HG02642 (cell line): Measurements from ENCODE around the gene MDFIC.

Experiments
- ATAC-seq: cut with Tn5 transposase; IDR thresholded peaks from one replicate; pipeline ENCODE4 v1.9.1; 2021; ENCODE audit warnings: mild to moderate bottlenecking; ENCODE audit not compliant: unreplicated experiment, poor library complexity

MDFIC gene

DNA sequence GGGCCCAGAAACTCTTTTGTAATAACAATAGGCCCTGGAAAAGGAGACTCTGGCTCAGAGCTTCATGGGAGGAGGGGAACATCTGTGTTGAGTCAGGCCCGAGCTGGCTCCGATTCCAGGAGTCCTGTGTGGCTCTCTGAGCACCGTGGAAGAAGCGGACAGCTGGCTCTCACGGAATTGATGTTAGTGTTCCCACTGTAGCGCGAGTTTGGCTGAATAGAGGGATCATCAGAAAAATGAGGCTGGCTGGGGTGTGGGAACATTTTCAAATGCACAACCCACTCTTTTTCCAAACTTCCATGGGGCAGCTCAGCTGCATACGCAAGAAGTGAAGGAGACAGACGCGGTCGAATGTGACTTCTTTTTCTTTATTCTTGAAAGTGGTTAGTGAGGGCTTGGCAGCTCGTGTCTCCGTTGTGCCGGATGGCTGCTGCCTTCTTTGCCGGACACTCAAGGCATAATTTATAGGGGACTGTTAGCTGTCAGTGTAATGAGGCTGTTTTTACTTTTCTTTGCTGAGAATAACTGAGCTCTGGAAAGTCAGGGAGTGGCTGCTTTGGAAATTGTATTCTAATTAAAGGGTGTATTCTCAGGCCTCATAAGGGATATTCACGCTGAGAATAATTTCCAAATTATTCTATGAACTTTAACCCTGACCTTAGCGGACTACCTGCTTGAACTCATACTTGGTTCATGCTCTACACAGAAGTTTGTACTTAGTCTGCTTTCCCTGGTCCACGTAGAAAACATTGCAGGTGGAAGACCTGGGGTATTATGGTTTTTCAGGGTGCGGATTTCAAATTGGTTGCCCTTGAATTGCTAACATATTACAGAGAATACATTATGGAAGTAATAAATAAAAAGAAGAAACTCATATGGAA is 23.1 kb downstream of the MDFIC start:
- ATAC-seq = no peak

DNA sequence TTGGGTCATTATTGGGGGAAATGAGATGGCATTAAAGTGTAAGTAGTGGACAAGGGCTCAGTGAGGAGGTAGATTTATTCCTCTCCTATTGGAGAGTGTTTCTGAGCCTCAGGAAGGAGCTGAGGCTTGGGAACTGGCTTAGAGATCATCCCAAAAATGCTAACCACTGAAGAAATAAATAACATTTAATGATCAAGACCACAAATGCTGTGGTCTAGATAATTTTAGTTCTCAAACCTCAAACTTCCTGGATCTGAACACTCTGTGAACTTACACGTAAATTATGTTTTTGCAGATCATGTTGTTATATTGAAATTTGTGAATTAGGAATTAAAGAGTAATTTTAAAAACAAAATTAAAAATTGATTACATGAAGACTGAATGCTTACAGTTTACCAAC is 27.3 kb downstream of the MDFIC start:
- no peak for ATAC-seq

DNA sequence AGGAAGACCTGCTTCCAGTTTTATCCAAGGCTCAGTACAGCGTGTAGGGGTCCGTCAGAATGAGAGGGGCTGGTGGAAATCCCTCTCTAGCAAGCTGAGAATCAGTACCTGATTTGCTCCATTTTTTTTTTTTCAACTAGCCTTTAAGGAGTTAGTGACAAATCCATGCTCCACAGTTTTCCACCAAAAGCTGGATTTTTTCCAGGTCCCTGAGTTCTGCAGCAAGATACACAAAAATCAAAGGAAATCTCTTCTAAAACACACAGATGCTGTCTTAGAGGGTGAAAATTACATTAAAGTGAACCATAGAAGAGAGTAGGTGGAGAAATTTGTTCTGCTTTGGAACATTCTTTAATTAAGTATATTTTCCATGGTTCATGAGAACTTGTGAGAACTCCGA is 30.4 kb downstream of the MDFIC start:
- ATAC-seq = no peak

DNA sequence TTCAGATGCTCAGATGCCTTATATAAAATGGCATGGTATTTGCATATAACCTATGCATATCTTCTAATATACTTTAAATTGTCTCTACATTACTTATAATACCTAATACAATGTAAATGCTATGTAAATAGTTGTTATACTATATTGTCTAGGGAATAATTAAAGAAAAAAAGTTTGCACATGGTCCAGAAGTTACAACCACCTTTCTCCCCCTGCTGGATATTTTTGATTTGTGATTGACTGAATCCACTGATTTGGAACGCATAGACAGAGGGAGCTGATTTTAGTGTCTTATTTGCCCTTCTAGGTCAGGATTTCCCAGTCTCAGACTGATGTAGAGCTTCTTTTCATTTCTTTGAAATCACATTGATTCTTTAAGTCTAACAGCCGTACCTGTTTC is 31.8 kb downstream of the MDFIC start:
- ATAC-seq = no peak

DNA sequence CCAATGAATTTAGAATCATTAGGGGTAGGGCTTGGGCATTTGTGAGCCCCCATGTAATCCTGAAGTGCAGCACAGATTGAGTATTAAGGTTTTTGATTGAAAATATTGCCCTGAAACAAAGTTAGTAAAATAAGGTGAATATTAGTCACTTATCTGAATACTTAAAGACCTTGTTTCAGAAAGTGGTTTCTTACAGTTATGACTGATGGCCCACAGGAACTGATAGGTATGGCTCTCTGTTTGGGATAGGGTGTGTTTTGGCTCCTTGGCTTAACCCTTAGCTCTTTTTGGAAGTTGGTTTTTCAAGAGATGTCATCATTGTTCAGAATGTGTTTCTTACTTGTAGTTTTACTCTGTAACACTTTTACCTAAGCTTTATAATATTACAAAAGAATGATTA is 34.8 kb downstream of the MDFIC start:
- peak; percentile 49 for ATAC-seq

DNA sequence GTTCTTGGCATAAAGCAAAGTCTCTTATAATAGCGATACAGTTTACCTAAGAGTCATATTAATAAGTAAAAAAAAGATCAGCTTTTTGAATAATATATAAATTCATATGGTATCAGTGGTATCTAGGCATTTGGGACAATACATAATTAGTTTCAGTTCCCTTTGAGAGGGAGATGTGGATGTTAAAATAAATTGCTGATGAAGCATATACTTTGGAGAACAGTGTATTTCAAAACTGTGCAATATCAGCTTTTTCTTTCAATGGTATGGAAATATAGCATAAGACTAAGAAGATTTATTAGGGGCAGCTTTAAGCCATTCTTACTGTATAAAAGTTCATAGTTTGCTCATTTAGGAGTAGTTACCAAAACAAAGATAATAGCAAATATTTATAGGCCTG is 35.5 kb downstream of the MDFIC start:
- ATAC-seq = no peak

DNA sequence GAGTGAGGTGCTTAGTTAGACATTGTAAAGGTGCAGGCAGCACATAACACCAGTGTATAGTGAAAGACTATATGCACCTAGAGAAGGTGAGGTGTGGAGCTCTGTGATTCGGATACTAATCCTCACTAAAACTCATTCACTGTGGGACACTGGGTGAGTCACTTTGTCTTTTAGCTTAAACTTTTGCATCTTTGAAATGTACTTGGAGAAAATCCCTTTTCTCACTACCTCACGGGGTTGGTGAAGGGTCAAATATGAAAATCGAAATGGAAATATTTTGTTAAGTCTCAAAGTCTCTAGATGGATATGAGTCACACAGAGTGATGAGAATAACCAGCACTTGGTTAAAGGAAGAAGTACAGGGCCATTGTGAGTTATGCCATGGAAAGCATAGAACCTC is 38.0 kb downstream of the MDFIC start:
- ATAC-seq = peak; percentile 83

DNA sequence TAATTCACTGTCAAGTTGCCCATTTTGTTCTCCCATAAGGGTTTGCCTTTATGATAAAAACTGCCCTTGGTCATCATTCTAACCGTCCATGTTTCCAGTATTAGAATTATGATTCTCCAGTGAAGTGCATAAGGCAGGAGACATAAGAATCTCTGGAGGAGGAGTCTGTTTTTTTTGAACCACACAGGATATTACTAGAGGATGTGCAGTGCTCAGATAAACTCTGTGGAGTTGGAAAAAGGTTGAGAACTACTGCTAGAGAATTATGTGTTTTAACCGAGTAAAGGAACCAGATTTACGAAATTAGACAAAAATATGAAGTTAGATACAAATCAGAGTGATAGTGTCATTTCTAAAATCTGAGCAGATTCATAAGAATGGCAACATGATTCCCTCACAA is 40.5 kb downstream of the MDFIC start:
- no peak for ATAC-seq

DNA sequence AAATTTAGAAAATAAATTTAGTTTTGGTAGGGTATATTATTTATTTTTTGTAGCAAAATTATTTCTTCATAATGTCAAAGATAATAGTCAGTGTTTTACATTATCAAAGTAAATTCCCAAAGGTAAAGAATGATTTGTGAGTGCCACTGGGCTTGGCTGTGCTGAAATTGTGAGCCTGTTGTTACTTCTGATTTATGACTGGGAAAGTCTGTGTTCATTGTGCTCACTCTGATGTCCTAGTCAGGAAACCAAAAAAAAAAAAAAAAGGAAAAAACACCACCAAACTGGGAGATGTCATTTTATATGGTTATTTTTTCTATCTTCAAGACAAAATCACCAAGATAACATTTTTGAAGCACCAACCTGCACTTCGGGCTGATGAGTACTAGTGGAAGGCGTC is 44.3 kb downstream of the MDFIC start:
- ATAC-seq = no peak

DNA sequence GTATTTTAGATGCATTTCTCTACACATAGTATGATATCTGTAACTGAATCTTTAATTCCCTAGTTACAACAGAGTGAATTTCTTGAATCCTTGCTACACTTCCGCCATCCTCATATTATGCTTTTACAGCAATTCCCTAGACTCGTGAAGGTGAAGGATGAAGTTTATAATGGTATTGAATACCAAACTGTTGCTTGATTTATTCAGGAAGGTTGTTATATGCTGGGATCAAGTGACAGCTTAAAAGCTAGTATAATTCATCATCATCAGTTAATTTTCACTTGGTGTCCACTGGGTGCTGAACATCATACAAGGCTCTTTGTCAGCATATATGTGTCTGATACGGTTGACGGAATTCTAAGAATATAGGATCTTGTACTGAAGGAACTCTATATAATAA is 47.2 kb downstream of the MDFIC start:
- ATAC-seq = no peak

DNA sequence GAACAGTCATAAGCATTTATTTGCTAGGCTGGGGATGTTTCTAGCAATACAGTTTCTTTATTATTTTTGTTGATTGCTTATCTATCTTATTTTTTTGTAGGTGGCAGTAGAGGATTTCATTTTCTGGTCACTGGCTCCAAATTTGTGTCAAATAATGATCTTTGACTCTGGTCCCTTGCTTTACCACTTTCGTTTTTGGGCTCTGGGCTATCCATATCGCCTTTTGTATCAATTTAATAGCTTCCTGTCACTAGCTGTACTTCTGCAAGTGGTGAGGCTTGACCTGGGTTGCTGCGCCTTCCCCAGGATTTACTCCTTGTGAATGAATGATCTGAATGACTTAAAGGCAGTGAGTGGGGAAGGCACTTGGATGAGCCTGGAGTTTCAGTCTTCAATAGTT is 48.4 kb downstream of the MDFIC start:
- ATAC-seq = no peak

DNA sequence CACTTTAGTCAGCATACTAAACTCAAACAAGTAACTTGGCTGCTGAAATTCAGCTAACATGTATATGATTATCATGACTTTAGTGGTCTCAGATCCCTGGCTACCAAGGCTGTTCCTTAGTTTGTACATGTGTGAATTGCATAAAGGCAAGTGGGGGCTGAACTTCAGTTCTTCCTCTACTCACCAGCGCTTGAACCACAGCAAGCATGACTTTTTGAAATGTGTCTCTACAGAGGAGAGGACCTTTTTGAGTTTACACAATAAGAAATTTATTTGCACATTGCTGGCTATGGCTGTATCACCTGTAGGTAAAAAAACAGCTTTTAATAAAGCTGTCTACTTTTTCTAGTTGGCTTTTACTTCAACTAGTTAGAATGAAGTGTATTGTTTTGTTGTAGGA is 48.8 kb downstream of the MDFIC start:
- ATAC-seq = no peak

DNA sequence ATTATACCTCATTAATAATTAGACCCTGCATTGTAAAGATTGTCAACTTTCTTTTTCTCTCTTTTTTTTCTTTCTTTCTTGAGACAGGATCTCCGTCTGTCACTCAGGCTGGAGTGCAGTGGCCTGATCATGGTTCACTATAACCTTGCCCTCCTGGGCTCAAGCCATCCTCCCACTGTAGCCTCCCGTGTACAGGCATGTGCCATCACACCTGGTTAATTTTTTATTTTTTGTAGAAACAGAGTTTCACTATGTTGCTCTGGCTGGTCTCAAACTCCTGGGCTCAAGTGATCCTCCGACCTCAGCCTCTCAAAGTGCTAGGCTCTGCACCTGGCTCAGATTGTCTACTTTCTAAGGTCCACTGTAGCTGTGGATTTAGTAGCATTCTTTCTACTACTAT is 50.7 kb downstream of the MDFIC start:
- ATAC-seq = no peak

DNA sequence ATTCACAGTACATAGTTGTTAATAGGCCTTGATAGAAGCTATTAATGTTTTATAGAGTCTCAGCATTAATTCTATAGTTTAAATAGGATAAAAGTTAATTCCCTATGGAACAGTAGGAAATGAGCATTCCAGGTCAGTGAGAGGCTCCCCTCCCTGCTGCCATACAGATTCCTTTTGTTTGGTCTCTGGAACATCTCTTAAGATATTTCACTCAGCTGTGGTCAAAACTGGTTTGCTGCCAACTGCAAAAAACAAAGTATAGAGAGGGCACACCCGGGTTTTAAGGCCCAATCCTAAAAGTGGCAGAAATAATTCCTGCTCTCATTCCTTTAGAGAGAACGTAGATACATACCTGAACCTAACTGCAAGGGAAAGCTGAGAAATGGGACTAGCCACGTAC is 51.3 kb downstream of the MDFIC start:
- ATAC-seq = no peak

DNA sequence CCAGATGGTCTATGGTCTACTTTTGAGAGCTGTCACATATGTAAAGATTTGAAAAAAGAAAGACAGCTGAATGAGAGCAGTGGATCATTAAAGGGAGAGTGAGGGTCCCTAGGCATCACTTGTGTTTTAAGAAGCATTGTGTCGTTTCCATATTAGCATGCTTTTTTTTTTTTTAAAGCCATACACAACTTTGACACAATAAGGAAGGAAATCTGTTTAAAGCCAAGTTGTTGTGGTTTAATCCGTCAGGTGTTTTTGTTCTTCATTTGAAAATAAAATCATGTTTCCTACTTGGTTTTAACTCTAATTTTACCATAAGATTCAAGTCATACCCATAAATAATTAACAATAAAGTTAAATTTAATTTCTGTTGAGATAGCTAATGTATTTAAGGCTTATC is 53.5 kb downstream of the MDFIC start:
- ATAC-seq = no peak

DNA sequence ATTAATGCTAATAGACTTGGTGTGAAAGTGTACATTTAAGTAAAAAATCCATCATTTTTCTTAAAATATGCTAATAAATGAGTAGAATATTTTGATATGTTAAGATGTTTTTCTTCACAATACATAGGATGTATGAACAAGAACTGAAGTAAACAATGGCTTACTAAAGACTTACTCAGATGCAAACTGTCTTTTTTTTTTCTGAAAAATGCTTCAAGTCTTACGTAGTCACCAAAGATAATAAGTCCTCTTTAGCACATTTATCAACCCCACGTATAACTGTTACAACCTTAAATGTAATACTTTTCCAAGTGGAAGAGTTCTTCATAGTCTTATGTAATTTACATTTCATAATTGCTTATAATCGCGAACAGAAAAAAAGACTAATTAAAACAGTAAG is 54.8 kb downstream of the MDFIC start:
- ATAC-seq = no peak

DNA sequence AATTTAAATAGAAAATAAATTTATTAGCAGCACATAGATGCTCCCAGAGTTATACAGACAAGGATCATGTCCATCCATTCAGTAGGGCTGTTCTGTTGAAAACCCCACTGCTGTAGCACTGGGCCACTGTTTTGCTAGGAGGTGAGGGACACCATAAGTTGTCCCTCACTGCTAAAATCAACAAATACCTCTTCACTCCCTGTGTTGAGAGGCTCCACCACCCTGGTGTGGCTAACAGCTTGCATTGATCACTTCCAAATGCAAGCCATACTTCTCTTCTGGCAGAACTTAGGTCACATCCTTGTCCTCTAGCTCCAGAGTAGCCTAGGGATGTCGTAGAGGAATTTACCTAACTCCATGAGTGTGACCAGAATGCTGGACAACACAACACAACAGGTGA is 55.4 kb downstream of the MDFIC start:
- ATAC-seq = no peak

DNA sequence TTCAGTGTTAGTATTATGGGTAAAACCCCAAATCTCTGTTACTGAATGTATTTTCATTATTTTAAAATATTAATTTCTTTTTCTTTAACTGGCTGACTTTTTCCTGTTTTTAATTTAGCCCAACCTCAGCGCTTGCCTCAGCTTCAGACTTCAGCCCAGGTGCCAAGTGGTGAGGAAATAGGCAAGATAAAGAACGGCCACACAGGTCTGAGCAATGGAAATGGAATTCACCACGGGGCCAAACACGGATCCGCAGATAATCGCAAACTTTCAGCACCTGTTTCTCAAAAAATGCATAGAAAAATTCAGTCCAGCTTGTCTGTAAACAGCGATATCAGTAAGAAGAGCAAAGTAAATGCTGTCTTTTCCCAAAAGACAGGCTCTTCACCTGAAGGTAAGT is 57.5 kb downstream of the MDFIC start:
- ATAC-seq = peak; percentile 47

DNA sequence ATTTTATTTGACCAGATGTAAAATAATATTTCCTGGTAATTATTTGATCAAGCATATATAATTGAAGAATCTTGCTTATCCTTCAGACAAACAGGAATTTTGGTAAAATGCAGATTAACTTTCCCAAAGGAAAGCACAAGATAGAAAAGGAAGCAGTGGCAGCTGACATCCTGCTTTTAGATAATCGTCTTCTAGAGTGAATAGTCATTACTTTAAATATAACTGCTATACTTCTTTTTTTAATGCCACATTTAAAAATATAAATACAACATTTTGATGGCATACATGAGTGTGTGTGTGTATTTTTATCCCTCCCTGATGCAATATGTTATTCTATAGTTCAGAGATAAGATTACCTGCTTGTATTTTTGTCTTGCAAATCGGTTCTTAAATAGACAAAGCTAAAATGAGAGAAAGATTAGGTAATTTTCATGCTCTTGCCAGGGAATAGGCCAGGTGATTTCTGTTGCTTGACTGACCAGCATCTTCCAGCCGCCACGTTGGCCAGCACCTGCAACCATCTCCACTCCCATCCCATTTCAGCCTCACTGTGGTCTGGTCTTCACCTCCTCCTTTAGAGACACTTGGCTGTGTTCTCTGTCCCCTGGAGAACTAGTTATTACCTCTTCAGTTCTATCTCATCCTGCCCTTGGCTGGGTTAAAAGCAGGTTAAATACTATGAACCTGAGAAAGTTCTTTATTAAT is 58.1 kb downstream of the MDFIC start:
- no peak for ATAC-seq

DNA sequence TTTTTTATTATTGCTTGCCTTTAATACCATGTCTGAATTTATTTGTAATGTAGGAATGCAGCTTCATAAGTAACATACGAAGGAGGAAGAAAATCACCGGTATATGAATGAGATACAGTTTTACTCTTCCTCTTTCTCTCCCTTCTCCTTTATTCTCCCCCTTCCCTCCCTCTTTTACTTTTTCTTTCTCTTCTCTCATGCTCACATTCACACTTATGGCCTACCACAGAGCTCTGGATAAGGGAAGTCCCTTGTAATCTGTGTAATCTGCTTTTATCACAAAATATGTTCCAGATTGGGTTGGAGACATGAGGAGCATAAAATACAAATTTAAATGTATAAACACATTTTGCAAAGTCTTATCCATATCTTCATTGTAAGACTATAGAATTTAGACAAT is 59.4 kb downstream of the MDFIC start:
- peak; percentile 32 for ATAC-seq

DNA sequence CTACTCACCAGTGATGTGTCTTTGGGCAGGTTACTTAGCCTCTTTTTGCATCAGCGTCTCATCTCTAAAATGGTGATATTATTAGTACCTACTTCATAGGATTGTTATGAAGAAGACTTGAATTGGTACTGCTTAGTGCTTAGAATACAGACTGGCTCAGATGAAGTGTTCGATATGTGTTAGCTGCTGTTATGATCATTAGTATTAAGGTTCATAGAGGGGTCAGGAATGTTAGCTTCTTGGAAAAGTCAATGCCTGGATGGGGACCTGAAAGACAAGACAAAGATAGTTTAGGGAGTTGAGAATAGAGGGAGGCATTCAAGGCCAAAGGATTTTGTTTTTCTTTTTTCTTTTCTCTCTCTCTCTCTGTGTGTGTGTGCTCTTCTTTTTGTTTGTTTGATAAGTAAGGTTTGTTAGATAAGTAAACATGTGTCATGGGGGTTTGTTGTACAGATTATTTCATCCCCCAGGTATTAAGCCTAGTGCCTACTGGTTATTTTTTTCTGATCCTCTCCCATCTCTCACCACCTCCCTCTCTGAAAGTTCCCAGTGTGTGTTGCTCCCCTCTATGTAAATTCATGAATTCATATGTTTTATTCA is 63.3 kb downstream of the MDFIC start:
- ATAC-seq = no peak
